Calu3 (cell line): ENCODE results near the gene PTCD2. TPM values are rescaled to one million over a fixed set of nuclear protein-coding genes. Genes with fewer than 3 reads are reported as not detected.

Experiments
- BruUV-seq: library from RNA; stranded (reverse); fragments of 400-500 nt; replicated peaks from 2 replicates; lab custom pipeline; 2021; lab: Mats Ljungman, UMichigan
- CTCF ChIA-PET: fragments of 300-600 bp; sonication (Branson Sonifier 250); formaldehyde crosslinking; loops from one replicate; lab custom pipeline; 2022; ENCODE audit warnings: antibody characterized with exemption; lab: Charles Lee
- DNase-seq: peaks from one replicate; pipeline ENCODE4 v3.0.0; 2022
- H3K27ac Mint-ChIP-seq: one replicate; pipeline ENCODE4 v1.8.0; 2022; ENCODE audit warnings: mixed read lengths; ENCODE audit not compliant: unreplicated experiment
- H3K27me3 Mint-ChIP-seq: one replicate; pipeline ENCODE4 v1.8.0; 2022; ENCODE audit warnings: mixed read lengths; ENCODE audit not compliant: unreplicated experiment
- H3K36me3 Mint-ChIP-seq: one replicate; pipeline ENCODE4 v1.8.0; 2022; ENCODE audit warnings: mild to moderate bottlenecking, moderate library complexity, mixed read lengths; ENCODE audit not compliant: insufficient read depth, unreplicated experiment
- H3K4me1 Mint-ChIP-seq: one replicate; pipeline ENCODE4 v1.8.0; 2022; ENCODE audit warnings: mild to moderate bottlenecking, low read depth, mixed read lengths; ENCODE audit not compliant: unreplicated experiment
- H3K4me3 Mint-ChIP-seq: one replicate; pipeline ENCODE4 v1.8.0; 2022; ENCODE audit warnings: mild to moderate bottlenecking, low read depth, moderate library complexity, mixed read lengths; ENCODE audit not compliant: unreplicated experiment
- H3K9me3 Mint-ChIP-seq: one replicate; pipeline ENCODE4 v1.8.0; 2022; ENCODE audit warnings: low read depth, mixed read lengths; ENCODE audit not compliant: unreplicated experiment
- CTCF ChIP-seq: fragments of 200-600 bp; IDR thresholded peaks from one replicate; pipeline ENCODE4 v1.8.0; 2022; ENCODE audit warnings: antibody characterized with exemption; ENCODE audit not compliant: unreplicated experiment
- intact Hi-C: fragments of 100-400 bp; cut with micrococcal nuclease; formaldehyde crosslinking; loops from one replicate; pipeline ENCODE4 v1.10.0; 2022; ENCODE audit not compliant: unreplicated experiment
- total RNA-seq: library from RNA; stranded (reverse); gene quantifications from 2 replicates; pipeline ENCODE4 v1.2.3, GENCODE V29; 2022

PTCD2 gene
- total RNA-seq, 1 experiment from 2014 or later, result 14.3 TPM

GRCh38 chr5:72372923-72373322 is 52.8 kb downstream of the PTCD2 start:
- DNase-seq, result no peak
- no peaks in the 10 kb centered on the region for H3K4me1 Mint-ChIP-seq
- H3K27ac Mint-ChIP-seq, result no peak overlapping the region
- no peaks in the 10 kb centered on the region for H3K27me3 Mint-ChIP-seq
- no peak overlapping the region for H3K4me3 Mint-ChIP-seq
- no peaks in the 10 kb centered on the region for H3K9me3 Mint-ChIP-seq
- H3K36me3 Mint-ChIP-seq, result no peaks in the 10 kb centered on the region
- intact Hi-C loops, result no loop called here
- CTCF ChIA-PET, result no interaction called here
- TF ChIP-seq CTCF, result no peak
- BruUV-seq, result no TSS peak

DNA sequence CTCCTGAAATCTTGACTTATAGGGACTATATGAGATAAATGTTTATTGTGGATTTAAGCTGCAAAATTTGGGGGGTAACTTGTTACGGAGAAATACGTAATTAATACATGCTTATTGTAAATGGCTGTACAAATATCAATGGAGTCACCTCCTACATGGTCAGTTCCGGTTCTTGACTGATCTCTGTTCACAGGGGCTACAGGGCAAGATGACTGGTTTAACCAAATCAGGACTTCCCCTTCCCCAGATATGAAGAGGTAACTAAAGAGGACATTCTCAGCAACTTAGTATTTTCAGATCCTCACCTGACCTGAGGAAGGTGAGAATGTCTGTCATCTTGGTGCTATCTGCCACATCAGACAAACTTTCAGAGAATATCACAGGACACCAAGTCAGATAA is 54.7 kb downstream of the PTCD2 start:
- CTCF ChIA-PET, result no interaction called here
- no peak for TF ChIP-seq CTCF
- Mint-ChIP-seq H3K9me3 (no peaks in the 10 kb centered on the region), H3K4me1 (peaks cover 7% of the 10 kb centered on the region), H3K27ac (no peak overlapping the region), H3K36me3 (no peaks in the 10 kb centered on the region), H3K27me3 (no peaks in the 10 kb centered on the region), H3K4me3 (no peak overlapping the region)
- BruUV-seq, result no TSS peak
- no peak for DNase-seq
- intact Hi-C loops, result no loop called here

GRCh38 chr5:72376381-72376780 is 56.2 kb downstream of the PTCD2 start:
- intact Hi-C loops, result no loop called here
- BruUV-seq, result no TSS peak
- CTCF ChIA-PET, result no interaction called here

DNA sequence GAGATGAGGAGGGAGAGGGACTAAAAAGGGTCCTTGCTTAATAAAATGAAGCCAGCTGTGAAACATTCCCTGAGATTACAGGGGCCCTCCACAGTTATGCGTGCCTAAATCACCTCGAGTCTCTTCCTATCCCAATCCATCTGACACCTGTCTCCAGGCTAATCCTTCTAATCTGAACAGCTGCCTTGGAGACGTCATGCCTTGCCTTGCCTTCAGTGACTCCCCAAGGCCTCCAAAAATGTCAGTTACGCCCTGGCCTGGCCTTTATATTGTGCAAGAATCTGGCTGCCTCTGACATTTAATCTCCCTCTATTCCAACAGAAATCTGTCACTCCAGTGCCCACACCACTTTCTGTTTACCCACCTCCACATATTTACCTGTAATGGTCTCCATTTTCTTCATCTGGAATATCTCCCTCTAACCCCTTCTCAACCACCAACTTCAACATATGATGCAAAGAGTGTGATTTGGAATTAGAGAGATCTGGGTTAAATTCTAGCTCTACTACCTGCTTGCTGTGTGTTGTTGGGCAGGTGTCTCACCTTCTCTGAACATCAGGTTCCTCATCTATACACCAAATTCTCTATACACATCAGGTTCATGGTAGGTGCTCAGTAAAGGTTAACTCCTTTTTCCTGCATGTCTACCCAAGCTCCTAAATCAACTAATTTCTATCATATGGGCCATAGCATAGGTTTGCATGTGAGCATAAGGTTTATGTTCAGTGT is 57.9 kb downstream of the PTCD2 start:
- TF ChIP-seq CTCF, result no peak
- Mint-ChIP-seq H3K4me3 (no peak overlapping the region), H3K9me3 (no peaks in the 10 kb centered on the region), H3K4me1 (peaks cover 8% of the 10 kb centered on the region), H3K36me3 (no peaks in the 10 kb centered on the region), H3K27ac (no peak overlapping the region), H3K27me3 (no peaks in the 10 kb centered on the region)
- no TSS peak for BruUV-seq
- intact Hi-C loops, result no loop called here
- CTCF ChIA-PET, result interaction anchor here (0.9 kb wide), 1 partner anchor 146 kb away, joined by 3 read pairs; no protein-coding TSS in a partner anchor
- DNase-seq, result no peak

More at GRCh38 chr5:72376381-72376780, 56.2 kb downstream of the PTCD2 start:
- Mint-ChIP-seq H3K9me3 (no peaks in the 10 kb centered on the region), H3K4me3 (no peak overlapping the region), H3K4me1 (peaks cover 7% of the 10 kb centered on the region), H3K27ac (no peak overlapping the region), H3K36me3 (no peaks in the 10 kb centered on the region), H3K27me3 (no peaks in the 10 kb centered on the region)
- TF ChIP-seq CTCF, result no peak
- no peak for DNase-seq
